Neutrophil (primary cell): ENCODE data around the gene EFCAB8.

Experiments used
- H3K27ac ChIP-seq: fragments of 200-600 bp; sonication (generic); 2 replicates; pipeline ENCODE4 v1.5.1; 2016; ENCODE audit warnings: mild to moderate bottlenecking, moderate library complexity
- H3K27me3 ChIP-seq: fragments of 200-600 bp; sonication (generic); 2 replicates; pipeline ENCODE4 v1.6.0; 2016; ENCODE audit warnings: mild to moderate bottlenecking
- H3K36me3 ChIP-seq: fragments of 200-600 bp; sonication (generic); 2 replicates; pipeline ENCODE4 v1.5.1; 2017
- H3K4me1 ChIP-seq, 2 experiments: fragments of 200-600 bp in 1 of 2; sonication (generic) in 1 of 2; 1 replicate in 1 of 2; 2 replicates in 1 of 2; pipeline versions ENCODE4 v1.5.1 to v1.6.1; 2013 to 2016; ENCODE audit warnings: low read depth in 1 of 2, low read length in 1 of 2, mild to moderate bottlenecking in 1 of 2, moderate library complexity in 1 of 2; ENCODE audit not compliant: control insufficient read depth in 1 of 2, insufficient read depth in 1 of 2
- H3K4me3 ChIP-seq, 2 experiments: fragments of 200-600 bp in 1 of 2; sonication (generic) in 1 of 2; 1 replicate in 1 of 2; 2 replicates in 1 of 2; pipeline ENCODE4 v1.5.1; 2013 to 2016; ENCODE audit warnings: low read depth in 1 of 2, low read length in 1 of 2, mild to moderate bottlenecking in 1 of 2, moderate library complexity in 1 of 2
- H3K9me3 ChIP-seq: fragments of 200-600 bp; sonication (generic); 2 replicates; pipeline ENCODE4 v1.5.1; 2016
- TF ChIP-seq, protein P1 (sequence below): fragments of 200-600 bp; sonication (generic); IDR thresholded peaks from 2 replicates; pipeline ENCODE4 v1.5.1; 2016; ENCODE audit warnings: antibody characterized with exemption

The EFCAB8 gene

GRCh38 chr20:32976746-32977145 lies 118.0 kb downstream of the EFCAB8 start:
- no peak overlapping the region for H3K27ac ChIP-seq
- H3K9me3 ChIP-seq, result no peaks in the 10 kb centered on the region
- H3K27me3 ChIP-seq, result no peaks in the 10 kb centered on the region
- H3K4me1 ChIP-seq, result peaks cover 0 to 4% of the 10 kb centered on the region in 2 experiments
- no peak overlapping the region for H3K4me3 ChIP-seq
- no peaks in the 10 kb centered on the region for H3K36me3 ChIP-seq
- TF ChIP-seq, protein P1, sequence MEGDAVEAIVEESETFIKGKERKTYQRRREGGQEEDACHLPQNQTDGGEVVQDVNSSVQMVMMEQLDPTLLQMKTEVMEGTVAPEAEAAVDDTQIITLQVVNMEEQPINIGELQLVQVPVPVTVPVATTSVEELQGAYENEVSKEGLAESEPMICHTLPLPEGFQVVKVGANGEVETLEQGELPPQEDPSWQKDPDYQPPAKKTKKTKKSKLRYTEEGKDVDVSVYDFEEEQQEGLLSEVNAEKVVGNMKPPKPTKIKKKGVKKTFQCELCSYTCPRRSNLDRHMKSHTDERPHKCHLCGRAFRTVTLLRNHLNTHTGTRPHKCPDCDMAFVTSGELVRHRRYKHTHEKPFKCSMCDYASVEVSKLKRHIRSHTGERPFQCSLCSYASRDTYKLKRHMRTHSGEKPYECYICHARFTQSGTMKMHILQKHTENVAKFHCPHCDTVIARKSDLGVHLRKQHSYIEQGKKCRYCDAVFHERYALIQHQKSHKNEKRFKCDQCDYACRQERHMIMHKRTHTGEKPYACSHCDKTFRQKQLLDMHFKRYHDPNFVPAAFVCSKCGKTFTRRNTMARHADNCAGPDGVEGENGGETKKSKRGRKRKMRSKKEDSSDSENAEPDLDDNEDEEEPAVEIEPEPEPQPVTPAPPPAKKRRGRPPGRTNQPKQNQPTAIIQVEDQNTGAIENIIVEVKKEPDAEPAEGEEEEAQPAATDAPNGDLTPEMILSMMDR, result no peak

GRCh38 chr20:32977281-32978008 lies 118.7 kb downstream of the EFCAB8 start:
- H3K27ac ChIP-seq, result no peak overlapping the region
- no peaks in the 10 kb centered on the region for H3K4me1 ChIP-seq
- H3K27me3 ChIP-seq, result no peaks in the 10 kb centered on the region
- no peaks in the 10 kb centered on the region for H3K36me3 ChIP-seq
- TF ChIP-seq, protein P1, result no peak
- H3K9me3 ChIP-seq, result no peaks in the 10 kb centered on the region
- H3K4me3 ChIP-seq, result no peak overlapping the region

GRCh38 chr20:32978009-32978335 lies 119.2 kb downstream of the EFCAB8 start:
- no peaks in the 10 kb centered on the region for H3K27me3 ChIP-seq
- H3K36me3 ChIP-seq, result no peaks in the 10 kb centered on the region
- H3K4me3 ChIP-seq, result no peak overlapping the region
- no peak overlapping the region for H3K27ac ChIP-seq
- no peaks in the 10 kb centered on the region for H3K4me1 ChIP-seq
- no peaks in the 10 kb centered on the region for H3K9me3 ChIP-seq
- TF ChIP-seq, protein P1, result no peak

DNA sequence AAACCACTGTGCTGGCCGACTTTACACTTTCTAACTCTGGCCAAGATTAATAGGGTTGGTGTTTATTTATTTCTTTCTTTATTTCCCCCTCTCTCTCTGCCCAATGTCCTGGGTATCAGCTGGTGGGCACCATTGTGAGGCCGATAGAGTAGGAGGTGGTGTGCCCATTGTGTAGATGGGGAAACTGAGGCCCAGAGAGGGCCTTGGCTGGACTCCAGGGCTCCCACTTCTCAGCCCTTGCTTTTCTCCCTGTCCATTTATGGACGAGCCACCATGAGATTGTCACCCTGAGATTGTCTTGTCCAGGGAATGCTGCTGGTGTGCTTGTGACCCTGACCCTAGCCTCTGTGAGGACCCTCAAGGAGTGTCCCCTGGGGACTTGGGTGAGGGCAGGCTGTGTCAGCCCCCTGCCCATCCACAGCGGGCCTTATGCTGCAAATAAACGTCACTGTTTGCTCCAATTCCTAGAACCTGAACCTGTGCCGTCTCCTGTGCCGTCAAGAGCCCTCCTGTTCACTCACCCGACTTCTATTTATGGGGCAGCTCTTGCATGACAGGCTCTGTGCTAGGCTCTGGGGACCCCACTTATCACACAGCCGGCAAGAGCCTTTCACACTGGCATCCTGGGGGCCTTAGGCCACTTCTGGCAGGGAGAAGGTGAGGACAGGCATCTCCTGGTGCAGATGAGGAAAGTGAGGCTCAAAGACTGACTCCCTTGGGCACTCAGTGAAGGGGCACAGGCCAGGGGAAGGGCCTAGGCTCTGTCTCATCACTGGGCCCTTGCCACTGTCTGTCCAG lies 120.7 kb downstream of the EFCAB8 start:
- no peaks in the 10 kb centered on the region for H3K4me1 ChIP-seq
- no peaks in the 10 kb centered on the region for H3K36me3 ChIP-seq
- no peaks in the 10 kb centered on the region for H3K9me3 ChIP-seq
- TF ChIP-seq, protein P1, result no peak
- no peak overlapping the region for H3K27ac ChIP-seq
- H3K27me3 ChIP-seq, result no peaks in the 10 kb centered on the region
- no peak overlapping the region for H3K4me3 ChIP-seq

GRCh38 chr20:32980131-32980941 lies 121.6 kb downstream of the EFCAB8 start:
- TF ChIP-seq, protein P1, result no peak
- Histone ChIP-seq H3K9me3 (no peaks in the 10 kb centered on the region), H3K27ac (no peak overlapping the region), H3K4me1 (no peaks in the 10 kb centered on the region), H3K36me3 (no peaks in the 10 kb centered on the region), H3K27me3 (no peaks in the 10 kb centered on the region), H3K4me3 (no peak overlapping the region)
